GM18498 (cell line): ENCODE results near the gene OXSR1.

ENCODE experiments used
- ATAC-seq: cut with Tn5 transposase; IDR thresholded peaks from one replicate; pipeline ENCODE4 v1.9.1; 2021; ENCODE audit warnings: mild to moderate bottlenecking, moderate library complexity; ENCODE audit not compliant: unreplicated experiment

OXSR1 gene

GRCh38 chr3:38297947-38298711 lies 132.8 kb downstream of the OXSR1 start:
- ATAC-seq: no peak
